NCI-H1092 (cell line): ENCODE data around the gene OXLD1.

Experiments
- DNase-seq: peaks from one replicate; lab custom pipeline; 2025; lab: John Stamatoyannopoulos, UW

OXLD1 gene

DNA sequence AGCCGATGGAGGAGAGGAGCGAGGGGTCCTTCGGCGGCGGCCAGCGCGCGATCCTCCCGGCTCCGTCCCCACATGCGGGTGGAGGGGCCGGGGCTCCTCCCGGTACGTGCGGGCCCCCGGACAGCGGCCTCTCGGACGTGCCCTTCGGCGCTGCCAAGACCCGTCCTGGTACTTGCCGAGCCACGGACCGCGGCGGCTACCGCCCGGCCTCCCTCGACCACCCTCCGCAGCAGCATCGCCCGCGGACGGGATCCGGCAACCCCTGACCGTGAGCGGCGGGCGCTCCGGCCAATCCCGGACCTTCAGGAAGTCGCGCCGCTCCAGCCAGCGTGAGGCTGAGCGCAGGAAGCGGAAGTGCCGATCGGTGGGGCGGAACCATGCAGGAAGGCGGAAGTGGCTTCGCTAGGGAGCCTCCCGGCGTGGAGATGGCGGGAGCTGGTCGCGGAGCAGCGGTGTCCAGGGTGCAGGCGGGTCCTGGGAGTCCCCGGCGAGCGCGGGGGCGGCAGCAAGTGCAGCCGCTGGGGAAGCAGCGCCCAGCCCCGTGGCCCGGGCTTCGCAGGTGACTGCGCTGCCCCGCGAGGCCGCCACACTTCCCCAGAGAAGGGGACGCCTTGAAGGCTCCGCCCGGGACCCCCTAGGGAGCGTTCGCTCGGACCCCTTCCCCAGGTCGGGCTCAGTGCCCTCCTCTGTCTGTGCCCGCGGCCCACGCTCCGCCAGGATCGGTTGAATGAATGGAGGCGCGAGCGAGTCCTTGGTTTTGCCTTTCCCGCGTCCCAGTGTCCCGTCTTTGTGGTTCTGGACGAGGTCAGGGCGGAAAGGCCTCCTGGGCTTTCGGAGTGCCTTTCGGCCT is at the start of gene OXLD1, which contains the start of gene CCDC137:
TSS of gene OXLD1 (minus strand) at position 264 of the 850 bp plus-strand sequence. CDS start at position 236, 28 bp downstream.
TSS of gene CCDC137 (plus strand) at position 396 of the 850 bp plus-strand sequence. CDS start at position 426, 30 bp downstream.
- DNase-seq, result peak; percentile 95

DNA sequence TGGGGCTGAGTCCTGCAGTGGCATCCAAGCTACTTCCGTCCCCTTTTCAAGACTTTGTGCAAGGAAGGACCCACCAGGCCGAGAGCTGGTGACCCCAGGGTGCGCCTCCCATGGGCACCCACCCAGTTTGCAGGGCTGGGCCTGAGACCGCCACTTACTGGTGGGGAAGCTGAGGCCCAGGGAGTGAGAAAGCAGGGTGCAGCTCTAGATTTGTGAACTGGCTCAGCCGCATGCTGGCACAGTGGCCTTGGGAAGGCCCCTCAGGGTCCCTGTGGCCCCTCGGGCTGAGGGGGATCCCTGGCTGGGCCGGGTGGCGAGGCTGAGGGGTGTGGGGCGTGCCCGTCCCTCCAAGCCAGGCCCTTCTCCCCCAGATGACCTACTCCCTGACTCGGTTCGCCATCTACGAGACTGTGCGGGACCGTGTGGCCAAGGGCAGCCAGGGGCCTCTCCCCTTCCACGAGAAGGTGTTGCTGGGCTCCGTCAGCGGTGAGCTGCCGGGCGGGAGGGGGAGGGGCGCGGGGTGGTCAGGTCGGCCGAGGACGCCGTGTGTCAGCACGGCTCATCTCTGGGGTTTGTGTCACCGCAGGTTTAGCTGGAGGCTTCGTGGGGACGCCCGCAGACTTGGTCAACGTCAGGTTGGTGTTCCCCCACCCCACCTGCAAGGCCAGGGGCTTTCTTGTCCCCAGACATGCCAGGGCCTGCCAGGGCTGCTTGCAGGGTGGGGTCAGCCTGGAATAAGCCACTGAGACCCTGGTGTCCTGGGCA is 48.9 kb upstream of the OXLD1 start:
- DNase-seq, result no peak

DNA sequence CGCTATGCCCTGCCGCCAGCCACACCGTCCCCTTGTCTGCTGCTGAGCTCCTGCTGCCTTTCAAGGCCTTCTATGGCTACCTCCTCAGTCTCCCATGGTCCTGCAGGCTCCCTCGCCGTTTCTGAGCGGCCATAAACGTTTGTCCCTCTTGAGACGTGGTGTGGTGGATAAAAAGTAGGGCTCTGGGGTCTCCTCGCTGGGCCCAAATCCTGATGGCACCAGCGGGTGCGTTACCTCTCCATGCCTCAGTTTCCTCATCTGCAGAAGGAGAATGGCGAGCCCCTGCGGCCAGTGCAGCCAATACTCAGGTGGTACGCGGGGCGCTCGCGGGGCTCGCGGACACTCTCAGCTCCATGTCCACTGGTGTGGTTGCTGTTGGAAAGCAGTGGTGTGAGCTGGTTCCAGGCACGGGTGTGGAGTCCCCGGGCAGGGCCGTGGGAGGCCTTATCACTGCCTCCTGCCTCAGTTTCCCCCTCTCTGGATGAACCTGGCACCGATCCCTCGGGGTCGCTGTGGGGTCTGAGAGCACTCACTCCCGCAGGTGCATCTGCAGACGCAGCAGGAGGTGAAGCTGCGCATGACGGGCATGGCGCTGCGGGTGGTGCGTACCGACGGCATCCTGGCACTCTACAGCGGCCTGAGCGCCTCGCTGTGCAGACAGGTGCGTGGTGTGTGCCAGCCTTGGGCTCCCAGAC is 48.2 kb upstream of the OXLD1 start:
- no peak for DNase-seq

DNA sequence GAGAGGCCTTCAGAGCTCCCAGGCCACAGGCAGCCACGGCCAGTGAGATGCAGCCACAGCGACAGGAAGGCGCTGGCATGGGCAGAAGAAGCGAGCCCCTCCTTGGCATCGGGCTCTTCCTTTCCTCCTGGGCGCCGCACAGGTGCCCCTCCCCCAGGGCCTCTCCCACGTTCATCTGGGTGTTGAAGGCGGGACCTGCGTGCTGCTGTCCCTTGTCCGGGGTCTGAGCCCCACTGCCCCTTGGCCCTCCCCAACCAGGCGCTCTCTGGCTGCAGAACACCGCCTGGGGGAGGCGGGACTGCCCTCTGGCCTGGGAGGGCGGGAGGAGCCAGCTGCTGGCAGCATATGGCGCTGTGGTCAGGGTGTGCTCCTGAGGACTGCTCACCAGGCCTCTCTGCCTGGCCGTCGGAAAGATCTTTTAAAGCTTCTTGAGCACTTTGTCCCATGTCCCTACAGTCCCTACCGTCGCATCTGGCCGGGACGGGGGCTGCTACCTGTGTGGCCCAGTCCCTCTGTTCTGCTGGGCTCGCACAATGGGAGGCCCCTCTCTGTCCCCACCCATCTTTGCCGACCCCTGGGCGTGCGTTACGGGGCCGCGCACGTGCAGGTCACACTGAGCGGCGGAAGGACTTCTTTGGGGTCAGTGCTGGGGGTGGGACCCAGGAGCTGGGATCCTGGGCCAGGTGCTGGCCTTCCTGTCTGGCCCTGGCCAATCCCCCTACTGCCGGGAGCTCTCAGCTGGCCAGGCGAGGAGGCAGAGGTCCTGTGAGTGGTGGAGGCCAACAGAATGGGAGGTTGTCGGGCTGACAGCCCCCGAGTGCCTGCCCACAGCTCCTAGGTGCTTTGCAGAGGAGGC is 47.4 kb upstream of the OXLD1 start:
- DNase-seq, result no peak

DNA sequence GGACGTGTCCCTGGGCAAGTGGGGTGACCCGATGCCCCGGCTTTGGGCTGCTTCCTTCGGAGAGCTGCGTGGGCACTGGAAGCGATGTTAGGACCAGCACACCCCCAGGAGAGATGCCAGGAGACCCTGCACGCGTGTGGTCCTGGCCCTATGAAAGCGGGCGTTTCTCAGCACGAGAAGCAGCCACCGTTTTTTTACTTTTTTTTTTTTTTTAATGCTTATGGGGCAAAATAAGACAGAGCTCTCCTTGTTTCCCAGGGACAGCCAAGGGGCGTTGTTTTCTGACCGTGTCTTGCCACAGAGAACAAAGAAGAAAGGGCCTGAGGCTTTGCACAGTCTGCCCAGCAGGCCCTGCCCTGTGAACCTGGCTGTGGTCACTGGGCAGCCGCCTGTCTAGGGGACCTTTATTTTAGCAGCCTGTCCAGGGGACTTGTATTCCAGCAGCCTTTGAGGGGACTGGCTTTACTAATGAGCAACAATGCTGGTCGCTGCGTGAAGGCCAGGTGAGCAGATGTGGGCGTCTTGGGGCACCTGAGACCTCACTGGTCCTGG is 46.7 kb upstream of the OXLD1 start:
- no peak for DNase-seq

DNA sequence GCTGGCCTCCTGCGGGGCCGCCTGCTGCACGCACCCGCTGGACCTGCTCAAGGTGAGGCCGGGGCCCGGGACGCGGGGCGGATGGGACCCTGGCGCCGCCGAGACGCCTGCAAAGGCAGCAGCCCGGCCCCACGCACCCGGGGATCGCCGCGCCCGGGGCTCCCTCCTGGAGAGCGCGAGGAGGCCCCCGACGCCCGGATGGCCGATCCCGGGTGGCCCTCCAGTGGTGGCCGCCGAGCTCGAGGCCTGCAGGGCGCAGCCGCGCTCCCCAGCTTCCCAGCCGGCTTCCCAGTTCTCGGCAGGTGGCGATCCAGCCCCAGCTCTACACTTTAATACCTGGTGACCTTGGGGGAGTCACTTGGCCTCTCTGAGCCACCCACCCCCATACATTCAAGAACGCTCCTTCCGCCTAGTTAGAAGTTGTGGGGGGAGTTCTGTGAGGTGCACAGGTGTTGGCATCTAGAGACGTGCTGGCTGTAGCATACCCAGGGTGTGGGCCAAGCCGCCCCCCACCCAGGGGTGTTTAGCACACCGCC is 46.1 kb upstream of the OXLD1 start:
- DNase-seq, result no peak

DNA sequence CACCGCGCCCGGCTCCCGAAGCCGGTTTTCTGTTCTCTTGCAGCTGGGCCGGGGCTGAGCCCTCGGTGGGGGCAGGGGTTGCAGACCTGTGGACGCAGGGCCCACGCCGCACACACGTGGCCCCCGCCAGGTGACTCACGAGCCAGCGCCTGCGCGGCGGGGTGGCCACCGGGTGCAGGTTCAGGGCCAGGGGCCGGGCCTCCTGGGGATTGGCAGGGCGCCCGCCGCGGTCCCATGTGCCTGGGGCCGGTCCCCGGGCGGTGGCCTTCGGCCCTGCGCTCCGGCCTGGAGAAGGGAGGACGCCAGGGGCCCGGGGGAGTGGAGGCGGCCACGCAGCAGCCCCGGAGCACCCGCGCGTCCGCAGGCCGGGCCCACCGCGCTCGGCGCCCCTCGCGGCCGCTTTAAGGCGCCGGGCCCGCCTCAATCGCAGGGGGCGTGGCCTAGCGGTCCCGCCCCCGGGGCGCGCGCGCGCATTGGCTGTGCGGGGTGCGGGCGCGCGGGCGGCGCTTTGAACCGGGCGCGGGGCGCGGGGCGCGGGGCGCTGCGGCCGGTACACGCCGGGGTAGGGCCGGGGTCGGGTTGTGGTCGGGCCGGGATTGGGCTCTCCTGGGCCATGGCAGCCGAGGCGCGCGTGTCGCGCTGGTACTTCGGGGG is 45.5 kb upstream of the OXLD1 start, which contains the start of gene SLC25A10:
TSS of gene SLC25A10 (plus strand) at position 471 of the 654 bp plus-strand sequence. CDS start at position 614, 143 bp downstream.
- peak; percentile 73 for DNase-seq

DNA sequence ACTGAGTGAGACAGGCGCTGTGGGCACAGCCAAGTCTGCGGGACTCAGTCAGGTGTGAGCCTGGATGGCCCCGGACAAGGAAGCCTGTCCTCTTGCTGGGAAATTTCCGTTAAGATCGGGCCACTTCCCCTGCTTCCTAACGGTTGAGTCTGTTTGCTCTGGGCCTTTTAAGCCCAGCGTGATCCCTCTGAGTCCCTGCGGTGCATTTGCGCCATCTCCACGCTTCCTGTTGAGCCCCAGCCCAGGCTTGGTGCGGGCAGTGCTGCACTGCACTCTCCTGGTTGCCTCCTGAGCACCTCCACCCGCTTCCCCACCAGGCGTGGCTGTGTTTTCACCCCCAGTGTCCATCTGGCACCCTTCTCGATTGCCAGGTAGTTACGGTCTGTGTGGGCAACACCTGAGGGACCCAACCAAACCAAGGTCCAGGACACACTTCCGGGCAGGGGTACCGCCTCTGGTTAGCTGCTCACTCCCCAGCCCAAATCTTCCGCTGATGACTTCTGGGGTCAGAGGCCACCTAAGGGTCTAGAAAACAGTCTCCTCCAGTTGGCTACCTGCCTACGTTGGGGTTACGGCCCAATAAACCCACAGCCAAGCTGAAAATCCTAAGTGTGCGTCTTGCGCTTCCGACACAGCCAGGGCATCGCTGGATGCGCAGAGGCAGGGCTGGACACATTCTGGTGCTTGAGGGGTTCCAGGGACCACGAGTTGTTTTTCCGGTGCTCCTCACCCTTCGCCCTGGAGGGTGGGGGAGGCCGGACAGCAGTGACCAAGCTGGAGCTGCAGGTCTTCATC is 44.3 kb upstream of the OXLD1 start:
- DNase-seq, result no peak

DNA sequence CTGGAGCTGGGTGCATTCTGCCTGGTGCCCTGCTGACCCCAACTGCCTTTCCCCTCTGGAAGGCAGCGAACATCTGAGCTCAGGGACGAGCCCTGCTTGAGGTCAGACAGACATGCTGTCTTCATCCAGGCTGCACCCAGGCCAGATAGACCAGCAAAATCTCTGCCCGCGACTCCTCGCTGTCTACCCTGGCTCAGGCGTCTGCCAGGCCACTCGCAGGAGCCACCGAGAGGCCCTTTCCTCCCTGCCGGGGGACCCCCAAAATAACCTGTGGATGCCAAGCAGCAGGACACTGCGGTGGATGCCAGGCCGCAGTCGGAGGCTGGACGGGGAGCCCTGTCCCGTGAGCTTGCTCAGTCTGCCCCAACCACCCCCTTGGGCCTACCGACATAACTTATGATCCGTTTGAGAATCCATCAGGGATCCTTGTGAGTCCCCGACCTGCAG is 42.4 kb upstream of the OXLD1 start:
- DNase-seq, result no peak

DNA sequence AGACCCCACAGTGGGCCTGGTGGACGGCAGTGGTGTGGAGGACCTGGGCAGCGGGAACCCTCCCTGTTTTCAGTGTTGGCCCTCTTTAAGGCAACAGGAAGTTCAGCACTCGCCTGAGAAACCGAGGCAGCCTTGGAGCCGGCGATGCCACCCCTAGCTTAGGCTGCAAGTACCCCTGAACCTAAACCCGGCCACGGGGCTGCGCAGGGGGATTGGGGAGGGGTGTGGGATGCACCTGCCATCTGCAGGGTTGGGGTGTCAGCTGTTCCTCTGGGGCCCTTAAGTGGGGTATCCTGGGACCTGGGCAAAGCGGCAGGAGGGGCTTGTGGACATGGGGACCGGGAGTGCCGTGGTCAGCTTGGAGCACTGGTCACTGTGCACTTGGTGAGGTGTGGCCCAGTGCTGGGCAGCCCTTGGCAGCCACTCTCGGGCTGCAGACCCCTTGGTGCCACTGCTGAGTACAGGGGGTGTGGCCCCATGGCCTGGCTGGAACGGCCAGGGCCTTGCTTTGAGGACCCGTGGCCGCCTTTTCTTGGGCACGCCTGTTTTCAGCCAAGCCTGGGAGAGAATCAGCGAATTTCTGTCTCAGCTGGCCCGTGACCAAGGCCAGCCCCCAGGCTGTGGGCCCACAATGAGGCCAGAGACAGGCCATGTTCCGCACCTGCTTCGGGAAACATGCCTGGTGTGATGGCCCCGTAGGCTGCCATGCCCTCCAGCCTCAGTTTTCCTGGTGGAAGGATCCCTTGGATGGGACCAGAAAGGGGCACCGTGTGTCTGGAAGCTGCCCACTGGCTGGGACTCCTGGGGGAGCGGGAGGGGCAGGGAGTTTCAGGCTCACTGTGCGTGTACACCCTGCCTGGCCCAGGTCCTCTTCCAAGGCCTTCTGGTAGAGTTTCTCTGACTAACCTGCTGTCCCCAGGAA is 41.6 kb upstream of the OXLD1 start:
- no peak for DNase-seq

DNA sequence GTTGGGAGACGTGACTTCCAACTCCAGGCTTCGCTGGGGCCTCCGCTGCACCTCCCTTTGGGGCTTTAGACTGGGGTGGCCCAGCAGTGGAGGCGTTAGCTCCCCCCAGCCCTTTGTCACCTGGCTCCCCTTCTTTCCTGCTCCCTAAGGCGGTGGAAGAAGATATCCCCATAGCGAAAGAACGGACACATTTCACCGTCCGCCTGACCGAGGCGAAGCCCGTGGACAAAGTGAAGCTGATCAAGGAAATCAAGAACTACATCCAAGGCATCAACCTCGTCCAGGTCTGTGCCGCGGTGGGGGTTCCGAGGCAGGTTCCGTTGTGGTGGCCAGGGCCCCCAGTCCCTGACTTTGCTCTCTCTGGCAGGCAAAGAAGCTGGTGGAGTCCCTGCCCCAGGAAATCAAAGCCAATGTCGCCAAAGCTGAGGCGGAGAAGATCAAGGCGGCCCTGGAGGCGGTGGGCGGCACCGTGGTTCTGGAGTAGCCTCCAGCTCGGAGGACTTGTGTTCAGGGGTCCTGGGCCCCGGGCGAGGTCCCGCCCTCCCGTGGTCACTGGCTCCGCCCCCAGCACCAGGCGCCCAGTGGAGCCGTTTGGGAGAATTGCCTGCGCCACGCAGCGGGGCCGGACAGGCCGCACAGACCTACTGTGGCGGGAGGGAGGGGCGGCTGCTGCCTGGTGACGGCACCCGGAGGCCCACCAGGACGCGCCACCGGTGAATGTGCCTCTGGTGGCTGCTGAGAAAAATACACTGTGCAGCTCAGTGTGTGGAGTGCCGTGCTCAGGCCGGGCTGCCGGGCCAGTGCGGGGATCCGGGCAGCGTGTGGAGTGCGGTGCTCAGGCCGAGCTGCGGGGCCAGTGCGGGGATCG is 40.6 kb upstream of the OXLD1 start:
- no peak for DNase-seq

DNA sequence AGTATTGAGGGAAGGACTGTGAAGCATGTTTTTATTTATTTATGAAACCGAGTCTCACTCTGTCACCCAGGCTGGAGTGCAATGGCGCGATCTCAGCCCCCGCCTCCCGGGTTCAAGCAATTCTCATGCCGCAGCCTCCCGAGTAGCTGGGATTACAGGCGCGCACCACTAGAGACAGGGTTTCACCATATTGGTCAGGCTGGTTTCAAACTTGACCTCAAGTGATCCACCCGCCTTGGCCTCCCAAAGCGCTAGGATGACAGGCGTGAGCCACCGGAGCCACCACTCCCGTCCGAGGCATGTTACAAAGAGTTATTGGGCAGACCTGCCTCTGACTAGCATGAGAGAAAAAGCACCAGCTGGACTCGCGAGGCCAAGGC is 39.8 kb upstream of the OXLD1 start:
- DNase-seq, result no peak

DNA sequence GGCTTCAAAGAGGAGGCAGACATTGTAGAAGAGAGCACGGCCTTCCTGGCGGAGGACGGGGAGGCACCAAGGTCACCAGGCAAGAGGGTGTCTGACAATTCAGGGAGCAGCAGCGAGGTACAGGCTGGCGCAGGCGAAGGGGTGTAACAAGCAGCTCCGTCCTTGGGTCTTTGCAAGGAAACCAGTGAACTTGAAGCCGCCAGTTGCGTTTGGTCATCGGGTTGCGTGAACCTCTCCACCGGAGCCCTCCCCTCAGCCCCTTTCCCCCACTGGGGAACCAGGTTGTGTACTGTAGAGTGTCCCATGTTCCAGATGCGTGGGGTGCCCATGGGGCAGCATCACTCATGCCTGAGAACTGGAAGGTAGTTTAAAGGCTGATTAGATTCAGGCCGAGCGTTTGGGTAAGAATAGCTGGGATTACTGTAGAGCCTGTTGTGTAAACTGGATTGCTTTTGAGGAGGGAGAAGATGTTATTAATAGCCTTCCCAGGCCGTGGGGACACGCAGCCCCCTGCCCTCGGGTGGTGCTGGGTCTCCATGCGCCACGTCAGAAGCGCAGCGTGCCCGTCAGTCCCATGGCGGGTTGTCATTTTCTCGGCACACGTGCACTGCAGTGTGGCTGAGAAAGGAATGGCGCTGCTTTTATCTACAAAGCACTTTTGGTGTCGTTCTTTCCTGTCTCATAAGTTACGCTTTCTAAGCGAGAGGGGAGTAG is 39.3 kb upstream of the OXLD1 start:
- DNase-seq, result no peak

DNA sequence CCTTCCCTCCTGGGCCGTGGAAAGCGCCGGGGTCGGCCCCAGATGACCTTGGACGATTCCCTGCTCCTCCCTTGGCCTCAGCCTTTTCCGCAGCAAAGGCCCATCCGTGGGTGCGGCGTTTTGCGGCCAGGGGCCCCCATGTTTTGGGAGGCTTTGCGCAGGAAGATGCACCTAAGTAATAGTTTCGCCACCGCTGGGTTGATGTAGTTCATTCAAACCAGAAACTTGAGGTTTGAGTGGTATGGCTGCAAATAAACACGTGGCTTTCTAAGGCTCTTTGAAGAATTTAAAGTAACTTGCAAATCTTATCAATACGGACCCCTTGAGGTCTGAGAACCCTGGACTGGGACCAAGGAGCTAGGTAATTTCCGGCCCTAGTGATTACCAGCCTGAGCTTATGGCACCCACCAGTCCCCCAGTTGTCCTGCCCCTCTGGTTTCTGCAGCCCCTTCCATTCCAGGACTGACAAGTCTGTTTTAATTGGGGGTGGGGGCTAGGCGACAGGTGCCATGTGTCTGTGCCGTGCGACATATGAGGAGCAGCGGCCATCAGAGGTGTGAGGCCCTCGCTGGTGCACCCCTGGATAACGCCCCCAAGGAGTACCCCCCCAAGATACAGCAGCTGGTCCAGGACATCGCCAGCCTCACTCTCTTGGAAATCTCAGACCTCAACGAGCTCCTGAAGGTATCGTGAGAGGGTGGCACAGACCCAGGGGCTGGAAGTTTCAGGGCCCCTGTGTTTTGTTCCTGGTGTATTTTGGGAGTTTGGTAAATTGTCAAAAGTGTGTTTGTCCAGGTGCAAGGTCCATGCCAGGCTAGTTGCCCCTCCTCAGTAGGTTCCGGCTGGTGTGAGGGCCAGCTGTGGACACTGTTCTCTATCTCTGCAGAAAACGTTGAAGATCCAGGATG is 37.6 kb upstream of the OXLD1 start:
- no peak for DNase-seq

DNA sequence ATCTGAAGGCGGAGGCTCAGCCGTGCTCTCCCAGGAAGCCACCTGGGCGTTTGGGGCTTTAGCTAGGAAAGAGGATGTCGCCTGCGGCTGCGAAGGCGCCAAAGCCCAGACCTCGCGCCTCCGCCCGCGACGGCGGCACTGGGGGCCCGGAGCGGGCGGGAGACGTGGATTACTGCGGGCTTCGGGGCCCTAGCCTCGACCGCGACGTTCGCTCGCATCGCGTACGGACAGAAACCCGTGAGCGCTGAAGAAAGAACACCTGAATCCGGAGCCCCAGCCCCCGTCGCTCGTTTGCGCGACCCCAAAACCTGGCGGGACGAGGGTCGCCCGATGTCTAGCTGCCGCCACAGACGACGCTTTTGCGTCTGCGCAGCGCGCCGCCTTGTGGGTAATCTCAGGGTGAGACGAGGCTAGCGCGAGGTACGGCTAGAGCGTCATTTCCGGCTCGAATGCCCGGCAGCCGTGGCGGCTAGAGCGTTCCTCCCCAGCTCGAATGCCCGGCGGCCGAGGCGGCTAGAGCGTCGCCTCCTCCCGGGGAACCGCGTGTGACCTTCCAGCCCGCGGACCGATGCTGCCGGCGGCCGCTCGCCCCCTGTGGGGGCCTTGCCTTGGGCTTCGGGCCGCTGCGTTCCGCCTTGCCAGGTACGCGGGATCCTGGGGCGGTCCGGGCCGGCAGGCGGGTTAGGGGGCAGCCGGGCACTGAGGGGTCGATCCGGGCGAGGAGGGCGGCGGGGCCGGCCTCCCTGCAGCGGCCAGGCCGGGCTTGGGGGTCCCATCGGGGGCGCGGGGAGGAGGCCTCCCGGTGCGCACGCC is 36.7 kb upstream of the OXLD1 start, which contains the start of gene MRPL12:
TSS of gene MRPL12 (plus strand) at position 434 of the 813 bp plus-strand sequence. CDS start at position 569, 135 bp downstream.
- peak; percentile 92 for DNase-seq
